ENCODE data around the gene JMJD8. TPM values are rescaled to one million over a fixed set of nuclear protein-coding genes. Genes with fewer than 3 reads are reported as not detected.
A peak's percentile ranks its signal among the peaks of the same experiment; 100 is the strongest.

JMJD8 gene
- total and polyA plus RNA-seq, 2 experiments from 2014 or later: 48.5 to 82.5 TPM

- TF ChIP-seq, protein P1, sequence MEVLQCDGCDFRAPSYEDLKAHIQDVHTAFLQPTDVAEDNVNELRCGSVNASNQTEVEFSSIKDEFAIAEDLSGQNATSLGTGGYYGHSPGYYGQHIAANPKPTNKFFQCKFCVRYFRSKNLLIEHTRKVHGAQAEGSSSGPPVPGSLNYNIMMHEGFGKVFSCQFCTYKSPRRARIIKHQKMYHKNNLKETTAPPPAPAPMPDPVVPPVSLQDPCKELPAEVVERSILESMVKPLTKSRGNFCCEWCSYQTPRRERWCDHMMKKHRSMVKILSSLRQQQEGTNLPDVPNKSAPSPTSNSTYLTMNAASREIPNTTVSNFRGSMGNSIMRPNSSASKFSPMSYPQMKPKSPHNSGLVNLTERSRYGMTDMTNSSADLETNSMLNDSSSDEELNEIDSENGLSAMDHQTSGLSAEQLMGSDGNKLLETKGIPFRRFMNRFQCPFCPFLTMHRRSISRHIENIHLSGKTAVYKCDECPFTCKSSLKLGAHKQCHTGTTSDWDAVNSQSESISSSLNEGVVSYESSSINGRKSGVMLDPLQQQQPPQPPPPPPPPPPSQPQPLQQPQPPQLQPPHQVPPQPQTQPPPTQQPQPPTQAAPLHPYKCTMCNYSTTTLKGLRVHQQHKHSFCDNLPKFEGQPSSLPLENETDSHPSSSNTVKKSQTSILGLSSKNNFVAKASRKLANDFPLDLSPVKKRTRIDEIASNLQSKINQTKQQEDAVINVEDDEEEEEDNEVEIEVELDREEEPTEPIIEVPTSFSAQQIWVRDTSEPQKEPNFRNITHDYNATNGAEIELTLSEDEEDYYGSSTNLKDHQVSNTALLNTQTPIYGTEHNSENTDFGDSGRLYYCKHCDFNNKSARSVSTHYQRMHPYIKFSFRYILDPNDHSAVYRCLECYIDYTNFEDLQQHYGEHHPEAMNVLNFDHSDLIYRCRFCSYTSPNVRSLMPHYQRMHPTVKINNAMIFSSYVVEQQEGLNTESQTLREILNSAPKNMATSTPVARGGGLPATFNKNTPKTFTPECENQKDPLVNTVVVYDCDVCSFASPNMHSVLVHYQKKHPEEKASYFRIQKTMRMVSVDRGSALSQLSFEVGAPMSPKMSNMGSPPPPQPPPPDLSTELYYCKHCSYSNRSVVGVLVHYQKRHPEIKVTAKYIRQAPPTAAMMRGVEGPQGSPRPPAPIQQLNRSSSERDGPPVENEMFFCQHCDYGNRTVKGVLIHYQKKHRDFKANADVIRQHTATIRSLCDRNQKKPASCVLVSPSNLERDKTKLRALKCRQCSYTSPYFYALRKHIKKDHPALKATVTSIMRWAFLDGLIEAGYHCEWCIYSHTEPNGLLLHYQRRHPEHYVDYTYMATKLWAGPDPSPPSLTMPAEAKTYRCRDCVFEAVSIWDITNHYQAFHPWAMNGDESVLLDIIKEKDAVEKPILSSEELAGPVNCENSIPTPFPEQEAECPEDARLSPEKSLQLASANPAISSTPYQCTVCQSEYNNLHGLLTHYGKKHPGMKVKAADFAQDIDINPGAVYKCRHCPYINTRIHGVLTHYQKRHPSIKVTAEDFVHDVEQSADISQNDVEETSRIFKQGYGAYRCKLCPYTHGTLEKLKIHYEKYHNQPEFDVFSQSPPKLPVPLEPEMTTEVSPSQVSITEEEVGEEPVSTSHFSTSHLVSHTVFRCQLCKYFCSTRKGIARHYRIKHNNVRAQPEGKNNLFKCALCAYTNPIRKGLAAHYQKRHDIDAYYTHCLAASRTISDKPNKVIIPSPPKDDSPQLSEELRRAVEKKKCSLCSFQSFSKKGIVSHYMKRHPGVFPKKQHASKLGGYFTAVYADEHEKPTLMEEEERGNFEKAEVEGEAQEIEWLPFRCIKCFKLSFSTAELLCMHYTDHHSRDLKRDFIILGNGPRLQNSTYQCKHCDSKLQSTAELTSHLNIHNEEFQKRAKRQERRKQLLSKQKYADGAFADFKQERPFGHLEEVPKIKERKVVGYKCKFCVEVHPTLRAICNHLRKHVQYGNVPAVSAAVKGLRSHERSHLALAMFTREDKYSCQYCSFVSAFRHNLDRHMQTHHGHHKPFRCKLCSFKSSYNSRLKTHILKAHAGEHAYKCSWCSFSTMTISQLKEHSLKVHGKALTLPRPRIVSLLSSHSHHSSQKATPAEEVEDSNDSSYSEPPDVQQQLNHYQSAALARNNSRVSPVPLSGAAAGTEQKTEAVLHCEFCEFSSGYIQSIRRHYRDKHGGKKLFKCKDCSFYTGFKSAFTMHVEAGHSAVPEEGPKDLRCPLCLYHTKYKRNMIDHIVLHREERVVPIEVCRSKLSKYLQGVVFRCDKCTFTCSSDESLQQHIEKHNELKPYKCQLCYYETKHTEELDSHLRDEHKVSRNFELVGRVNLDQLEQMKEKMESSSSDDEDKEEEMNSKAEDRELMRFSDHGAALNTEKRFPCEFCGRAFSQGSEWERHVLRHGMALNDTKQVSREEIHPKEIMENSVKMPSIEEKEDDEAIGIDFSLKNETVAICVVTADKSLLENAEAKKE (CRISPR knock-in tag; IDR thresholded peaks at IDR 0.05): no peak
These were observed 23.0 kb upstream of the JMJD8 start (continued) for GRCh38 chr16:707062-707538.

DNA sequence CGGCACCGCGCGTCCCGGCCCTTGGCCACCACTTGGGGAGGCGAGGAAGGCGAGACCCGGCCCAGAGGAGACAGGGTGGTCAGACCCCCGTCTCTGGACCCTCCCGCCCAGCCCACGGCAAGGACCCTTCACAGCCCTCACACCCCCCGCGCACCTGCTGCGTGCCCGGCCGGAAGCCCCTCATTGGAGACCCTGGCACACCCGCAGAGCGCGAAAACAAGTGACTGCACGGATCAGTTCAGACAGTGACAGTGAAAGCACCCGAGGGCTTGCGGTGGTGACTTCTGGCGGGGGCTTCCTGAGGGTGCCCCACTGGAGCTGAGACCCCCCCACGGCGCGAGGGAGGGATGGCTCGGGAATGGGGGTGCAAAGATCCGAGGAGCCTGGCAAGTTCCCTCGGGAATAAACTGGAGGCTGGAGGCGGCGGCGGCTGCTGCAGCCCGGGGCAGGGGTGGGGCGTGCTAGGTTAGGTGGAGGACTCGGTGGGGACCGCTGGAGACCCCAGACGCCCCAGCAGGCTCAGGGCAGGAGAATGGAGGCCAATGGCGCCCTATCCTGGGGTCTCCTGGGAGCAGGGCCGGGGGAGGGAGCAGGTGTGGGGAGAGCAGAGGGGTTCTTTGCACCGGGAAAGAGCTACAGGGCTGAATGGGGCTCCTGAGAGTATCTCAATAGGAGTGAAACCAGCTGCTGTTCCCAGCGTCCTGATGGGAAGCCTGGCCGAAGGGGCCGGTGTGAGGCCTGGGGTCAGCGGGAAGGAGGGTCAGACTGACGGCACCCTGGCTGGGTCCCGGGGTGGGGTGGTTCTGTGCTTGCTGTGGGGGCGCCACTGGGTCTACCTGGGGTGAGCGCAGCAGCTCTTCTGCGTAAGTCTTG is 22.3 kb upstream of the JMJD8 start:
- Histone ChIP-seq H3K36me3 (ENCODE audit: insufficient read depth) (no peaks in the 10 kb centered on the region), H3K27ac (ENCODE audit: low read depth) (no peak overlapping the region), H3K4me2 (peak overlapping the region; percentile 94), H3K79me2 (replicated peaks; ENCODE audit: insufficient read depth) (no peaks in the 10 kb centered on the region), H3F3A (replicated peaks; ENCODE audit: low read depth) (0 out of 2 replicates have a peak, but pooled peaks cover 6% of the 10 kb centered on the region), H3K4me1 (ENCODE audit: insufficient read depth) (no peaks in the 10 kb centered on the region), H4K20me1 (replicated peaks; ENCODE audit: insufficient read depth) (no peaks in the 10 kb centered on the region; the same call in 1 of the 2 replicates), H3K4me3 (peak overlapping the region; percentile 67), H2AFZ (peak overlapping the region; percentile 88; the same call in 1 of the 2 replicates), H3K9me2 (ENCODE audit: insufficient read depth) (no peaks in the 10 kb centered on the region), H3K27me3 (ENCODE audit: insufficient read depth) (peaks cover 76% of the 10 kb centered on the region)
- peak; percentile 30 for ATAC-seq
- Mint-ChIP-seq H3K4me3 (peak overlapping the region; percentile 74), H3K4me1 (no peaks in the 10 kb centered on the region; the same call in 2 of the 3 replicates), H3K9me3 (no peaks in the 10 kb centered on the region), H3K27ac (no peak overlapping the region), H3K27me3 (ENCODE audit: insufficient read depth, low read depth, poor library complexity) (peaks cover 68% of the 10 kb centered on the region), H3K36me3 (ENCODE audit: low read depth) (no peaks in the 10 kb centered on the region)
- DNase-seq (ENCODE audit: low spot score): peak; percentile 76
- TF ChIP-seq, protein P2, sequence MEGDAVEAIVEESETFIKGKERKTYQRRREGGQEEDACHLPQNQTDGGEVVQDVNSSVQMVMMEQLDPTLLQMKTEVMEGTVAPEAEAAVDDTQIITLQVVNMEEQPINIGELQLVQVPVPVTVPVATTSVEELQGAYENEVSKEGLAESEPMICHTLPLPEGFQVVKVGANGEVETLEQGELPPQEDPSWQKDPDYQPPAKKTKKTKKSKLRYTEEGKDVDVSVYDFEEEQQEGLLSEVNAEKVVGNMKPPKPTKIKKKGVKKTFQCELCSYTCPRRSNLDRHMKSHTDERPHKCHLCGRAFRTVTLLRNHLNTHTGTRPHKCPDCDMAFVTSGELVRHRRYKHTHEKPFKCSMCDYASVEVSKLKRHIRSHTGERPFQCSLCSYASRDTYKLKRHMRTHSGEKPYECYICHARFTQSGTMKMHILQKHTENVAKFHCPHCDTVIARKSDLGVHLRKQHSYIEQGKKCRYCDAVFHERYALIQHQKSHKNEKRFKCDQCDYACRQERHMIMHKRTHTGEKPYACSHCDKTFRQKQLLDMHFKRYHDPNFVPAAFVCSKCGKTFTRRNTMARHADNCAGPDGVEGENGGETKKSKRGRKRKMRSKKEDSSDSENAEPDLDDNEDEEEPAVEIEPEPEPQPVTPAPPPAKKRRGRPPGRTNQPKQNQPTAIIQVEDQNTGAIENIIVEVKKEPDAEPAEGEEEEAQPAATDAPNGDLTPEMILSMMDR (conservative IDR thresholded peaks at IDR 0.05; ENCODE audit: low read depth in 2 of 2): no peak
- TF ChIP-seq EZH2 (IDR thresholded peaks at IDR 0.05; ENCODE audit: low read depth, unreplicated experiment): peak; percentile 42
